Keratinocyte (primary cell): ENCODE measurements around the gene SLC16A2. TPM values are rescaled to one million over a fixed set of nuclear protein-coding genes. Genes with fewer than 3 reads are reported as not detected.

Experiments used
- DNase-seq: peaks from one replicate; pipeline ENCODE4 v3.0.0-alpha.2; 2011; ENCODE audit warnings: low read depth, missing footprints, low spot score
- FAIRE-seq: peaks from 2 replicates; lab custom pipeline; 2011; peaks lifted over from hg19 to GRCh38; lab: Jason Lieb, UNC
- H2AFZ ChIP-seq: 2 replicates; pipeline ENCODE4 v1.6.0; 2012; ENCODE audit warnings: low read length, control low read depth, inconsistent platforms; ENCODE audit not compliant: control insufficient read depth
- H3K27ac ChIP-seq: 2 replicates; pipeline ENCODE4 v1.5.1; 2011; ENCODE audit warnings: low read length; ENCODE audit not compliant: control insufficient read depth, insufficient read depth
- H3K27me3 ChIP-seq: 3 replicates; pipeline ENCODE4 v1.6.0; 2011; ENCODE audit warnings: low read length; ENCODE audit not compliant: control insufficient read depth, insufficient read depth; ENCODE audit errors: extremely low read depth
- H3K36me3 ChIP-seq, 2 experiments: 2 replicates in 1 of 2; 3 replicates in 1 of 2; pipeline ENCODE4 v1.5.1; 2011; ENCODE audit warnings: low read length in 2 of 2, mild to moderate bottlenecking in 1 of 2; ENCODE audit not compliant: control insufficient read depth in 2 of 2, insufficient read depth in 2 of 2; ENCODE audit errors: extremely low read depth in 1 of 2
- H3K4me1 ChIP-seq: 3 replicates; pipeline ENCODE4 v1.5.1; 2011; ENCODE audit warnings: low read length; ENCODE audit not compliant: control insufficient read depth, insufficient read depth; ENCODE audit errors: extremely low read depth
- H3K4me2 ChIP-seq: 3 replicates; pipeline ENCODE4 v1.6.0; 2011; ENCODE audit warnings: low read depth, low read length; ENCODE audit not compliant: control insufficient read depth, insufficient read depth; ENCODE audit errors: extremely low read depth
- H3K4me3 ChIP-seq, 3 experiments: fragments of 200-600 bp in 1 of 3; sonication (generic) in 1 of 3; 2 replicates in 2 of 3; 3 replicates in 1 of 3; pipeline ENCODE4 v1.5.1; 2011 to 2016; ENCODE audit warnings: low read length in 3 of 3, mild to moderate bottlenecking in 3 of 3, control low read depth in 2 of 3, inconsistent platforms in 1 of 3, low read depth in 1 of 3, mixed read lengths in 1 of 3, mixed run types in 1 of 3, moderate library complexity in 1 of 3; ENCODE audit not compliant: control insufficient read depth in 2 of 3, insufficient read depth in 2 of 3; ENCODE audit errors: extremely low read depth in 1 of 3
- H3K79me2 ChIP-seq: 2 replicates; pipeline ENCODE4 v1.6.0; 2012; ENCODE audit warnings: low read length; ENCODE audit not compliant: control insufficient read depth, insufficient read depth
- H3K9ac ChIP-seq: 3 replicates; pipeline ENCODE4 v1.6.0; 2011; ENCODE audit warnings: low read length; ENCODE audit not compliant: control insufficient read depth, insufficient read depth; ENCODE audit errors: extremely low read depth
- H3K9me1 ChIP-seq: 3 replicates; pipeline ENCODE4 v1.6.0; 2011; ENCODE audit warnings: low read length; ENCODE audit not compliant: control insufficient read depth, insufficient read depth; ENCODE audit errors: extremely low read depth
- H3K9me3 ChIP-seq: 2 replicates; pipeline ENCODE4 v1.5.1; 2012; ENCODE audit warnings: low read depth, low read length; ENCODE audit not compliant: control insufficient read depth
- H4K20me1 ChIP-seq: 3 replicates; pipeline ENCODE4 v1.6.0; 2011; ENCODE audit warnings: low read length; ENCODE audit not compliant: control insufficient read depth, insufficient read depth; ENCODE audit errors: extremely low read depth
- CTCF ChIP-seq, 3 experiments: IDR thresholded peaks in 1 of 3; conservative IDR thresholded peaks in 1 of 3; optimal IDR thresholded peaks in 1 of 3; 2 replicates in 2 of 3; 3 replicates in 1 of 3; pipeline versions ENCODE3 to v1.5.1; 2011; ENCODE audit warnings: low read length in 3 of 3, mild to moderate bottlenecking in 3 of 3, moderate library complexity in 2 of 3, control low read depth in 1 of 3, inconsistent platforms in 1 of 3; ENCODE audit not compliant: insufficient read depth in 2 of 3; ENCODE audit errors: extremely low read depth in 1 of 3
- EZH2 ChIP-seq: IDR thresholded peaks from one replicate; pipeline ENCODE4 v1.6.1; 2012; ENCODE audit warnings: inconsistent platforms, mild to moderate bottlenecking, low read length, moderate library complexity
- dilution Hi-C: fragments of 300-500 bp; cut with MboI; formaldehyde crosslinking; loops from one replicate; pipeline ENCODE4 v1.7.0; 2020; ENCODE audit warnings: low sequenced_read_pairs; ENCODE audit not compliant: extremely low pct_ligation_motif_present
- polyA plus RNA-seq, 5 experiments: library from polyadenylated mRNA; depleted of rRNA in 3 of 5; stranded (reverse) in 3 of 5; stranded (forward) in 1 of 5; unstranded in 1 of 5; fragments of >200 nt; gene quantifications; 1 replicate in 1 of 5; 2 replicates in 3 of 5; 3 replicates in 1 of 5; pipeline versions ENCODE4 v1.2.1 to v1.2.3, GENCODE V29; 2011 to 2012; ENCODE audit warnings: missing spikeins in 2 of 5, low read depth in 1 of 5, low replicate concordance in 1 of 5

The SLC16A2 gene
- polyA plus RNA-seq, 1 donor (not counting 4 experiments of a cell fraction or from before 2014, with no cell fraction given), result 38.4 TPM

GRCh38 chrX:74550295-74550802, 129.1 kb downstream of the SLC16A2 start:
- H3K27me3 ChIP-seq, result no peaks in the 10 kb centered on the region
- no peak overlapping the region for H3K27ac ChIP-seq
- DNase-seq (no peak), FAIRE-seq (no peak)
- H4K20me1 ChIP-seq, result no peaks in the 10 kb centered on the region
- no peaks in the 10 kb centered on the region for H3K36me3 ChIP-seq
- H3K9ac ChIP-seq, result no peak overlapping the region
- peaks cover 9% of the 10 kb centered on the region for H3K9me3 ChIP-seq
- H3K4me2 ChIP-seq, result peak overlapping the region; percentile 51
- no peaks in the 10 kb centered on the region for H3K9me1 ChIP-seq
- dilution Hi-C loops, result no loop called here
- H2AFZ ChIP-seq, result peak overlapping the region; percentile 61
- no peaks in the 10 kb centered on the region for H3K79me2 ChIP-seq
- TF ChIP-seq EZH2 (no peak), CTCF (optimal IDR thresholded peaks at IDR 0.05 in 1 of 3, IDR thresholded peaks at IDR 0.05 in 1 of 3, conservative IDR thresholded peaks at IDR 0.05 in 1 of 3; ENCODE audit: extremely low read depth in 1 of 3, insufficient read depth in 2 of 3, low read length in 3 of 3) (peak; percentile 89 to 97 (median 97))
- no peak overlapping the region for H3K4me3 ChIP-seq
- no peaks in the 10 kb centered on the region for H3K4me1 ChIP-seq

GRCh38 chrX:74551934-74552333, 130.6 kb downstream of the SLC16A2 start:
- Histone ChIP-seq H2AFZ (no peak overlapping the region), H3K9me3 (no peaks in the 10 kb centered on the region), H3K27me3 (no peaks in the 10 kb centered on the region), H3K9me1 (no peaks in the 10 kb centered on the region), H3K4me3 (no peak overlapping the region), H3K4me2 (no peak overlapping the region), H3K79me2 (no peaks in the 10 kb centered on the region), H3K9ac (no peak overlapping the region), H3K27ac (no peak overlapping the region), H4K20me1 (no peaks in the 10 kb centered on the region), H3K4me1 (no peaks in the 10 kb centered on the region), H3K36me3 (no peaks in the 10 kb centered on the region)
- FAIRE-seq (no peak), DNase-seq (no peak)
- dilution Hi-C loops, result no loop called here
- no peak for TF ChIP-seq CTCF (optimal IDR thresholded peaks at IDR 0.05 in 1 of 3, IDR thresholded peaks at IDR 0.05 in 1 of 3, conservative IDR thresholded peaks at IDR 0.05 in 1 of 3; ENCODE audit: extremely low read depth in 1 of 3, insufficient read depth in 2 of 3, low read length in 3 of 3)
- TF ChIP-seq EZH2, result no peak
